HCT116 (cell line): Measurements from ENCODE around the gene AKAP8.

Experiments used
- EZH2 ChIP-seq: fragments of 200-600 bp; sonication (generic); IDR thresholded peaks from 2 replicates; pipeline ENCODE4 v1.6.1; 2017; ENCODE audit warnings: antibody characterized with exemption, mixed run types
- POLR2A ChIP-seq: IDR thresholded peaks from 2 replicates; pipeline ENCODE4 v1.7.0; 2011; ENCODE audit warnings: borderline replicate concordance; ENCODE audit not compliant: insufficient read depth, insufficient read length; ENCODE audit errors: extremely low read depth
- TCF7L2 ChIP-seq: IDR thresholded peaks from 2 replicates; pipeline ENCODE4 v1.7.0; 2011; ENCODE audit warnings: borderline replicate concordance, inconsistent platforms; ENCODE audit not compliant: insufficient read depth, insufficient read length; ENCODE audit errors: extremely low read depth
- ZBTB33 ChIP-seq: IDR thresholded peaks from 2 replicates; pipeline ENCODE4 v1.6.1; 2011; ENCODE audit warnings: mild to moderate bottlenecking, low read length, moderate library complexity; ENCODE audit not compliant: insufficient replicate concordance; ENCODE audit errors: extremely low read depth
- ZFX ChIP-seq: fragments of 450-650 bp; IDR thresholded peaks from 2 replicates; pipeline ENCODE4 v1.6.1; 2017
- TF ChIP-seq, protein P1 (sequence below), 3 experiments: fragments of 200-600 bp in 1 of 3; sonication (generic) in 1 of 3; IDR thresholded peaks in 2 of 3; conservative IDR thresholded peaks in 1 of 3; 2 replicates each; pipeline ENCODE4 v1.5.1; 2012 to 2017; ENCODE audit warnings: low read depth in 2 of 3, low read length in 2 of 3, antibody characterized with exemption in 1 of 3, borderline replicate concordance in 1 of 3, control low read depth in 1 of 3, mild to moderate bottlenecking in 1 of 3, mixed read lengths in 1 of 3, mixed run types in 1 of 3, moderate library complexity in 1 of 3; ENCODE audit not compliant: insufficient read depth in 1 of 3
- TF ChIP-seq, protein P2 (sequence below): IDR thresholded peaks from 2 replicates; pipeline ENCODE4 v1.6.1; 2012; ENCODE audit warnings: low read depth

DNA sequence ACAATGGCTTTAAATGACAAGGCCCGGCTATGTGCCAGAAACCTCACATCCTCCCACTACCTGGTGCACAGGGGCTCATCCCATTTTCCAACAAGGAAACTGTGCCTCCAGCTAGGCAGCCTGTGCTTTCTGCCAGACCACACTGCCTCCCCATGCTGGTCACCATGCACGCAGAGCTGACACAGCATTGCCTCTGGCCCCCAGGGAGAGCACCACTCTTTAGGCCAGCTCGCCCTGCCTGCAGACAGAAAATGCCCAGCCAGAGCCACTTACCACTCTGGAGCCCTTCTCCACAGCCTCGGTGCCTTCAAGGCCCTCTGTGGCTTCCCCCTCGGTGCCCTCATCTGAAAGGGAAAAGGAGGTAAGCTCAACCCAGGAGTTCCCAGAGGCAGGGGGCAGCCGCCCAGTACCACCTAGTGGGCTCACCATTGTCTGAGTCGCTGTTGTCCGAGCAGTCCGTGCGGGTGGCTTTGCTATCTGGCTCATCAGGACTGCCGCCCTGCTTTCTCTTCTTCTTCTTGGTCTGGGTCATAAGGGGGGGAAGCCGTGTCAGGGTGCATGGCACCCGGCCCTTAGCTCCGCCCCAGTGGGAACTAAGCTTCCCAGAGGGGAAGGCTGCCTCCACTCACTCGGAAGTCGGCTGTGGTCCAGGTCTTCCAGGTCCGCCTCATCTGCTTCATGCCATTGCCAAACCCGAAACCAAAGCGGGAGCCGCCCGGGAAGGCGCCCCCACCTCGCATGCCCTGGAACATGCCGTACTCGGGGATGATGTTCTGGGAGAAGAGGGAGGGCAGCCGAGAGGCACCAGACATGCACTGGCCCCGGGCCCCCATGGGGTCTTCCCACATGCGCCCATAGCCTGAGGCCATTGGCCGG is 21.2 kb upstream of the AKAP8 start:
- TF ChIP-seq, protein P1, sequence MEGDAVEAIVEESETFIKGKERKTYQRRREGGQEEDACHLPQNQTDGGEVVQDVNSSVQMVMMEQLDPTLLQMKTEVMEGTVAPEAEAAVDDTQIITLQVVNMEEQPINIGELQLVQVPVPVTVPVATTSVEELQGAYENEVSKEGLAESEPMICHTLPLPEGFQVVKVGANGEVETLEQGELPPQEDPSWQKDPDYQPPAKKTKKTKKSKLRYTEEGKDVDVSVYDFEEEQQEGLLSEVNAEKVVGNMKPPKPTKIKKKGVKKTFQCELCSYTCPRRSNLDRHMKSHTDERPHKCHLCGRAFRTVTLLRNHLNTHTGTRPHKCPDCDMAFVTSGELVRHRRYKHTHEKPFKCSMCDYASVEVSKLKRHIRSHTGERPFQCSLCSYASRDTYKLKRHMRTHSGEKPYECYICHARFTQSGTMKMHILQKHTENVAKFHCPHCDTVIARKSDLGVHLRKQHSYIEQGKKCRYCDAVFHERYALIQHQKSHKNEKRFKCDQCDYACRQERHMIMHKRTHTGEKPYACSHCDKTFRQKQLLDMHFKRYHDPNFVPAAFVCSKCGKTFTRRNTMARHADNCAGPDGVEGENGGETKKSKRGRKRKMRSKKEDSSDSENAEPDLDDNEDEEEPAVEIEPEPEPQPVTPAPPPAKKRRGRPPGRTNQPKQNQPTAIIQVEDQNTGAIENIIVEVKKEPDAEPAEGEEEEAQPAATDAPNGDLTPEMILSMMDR (IDR thresholded peaks at IDR 0.05 in 2 of 3, conservative IDR thresholded peaks at IDR 0.05 in 1 of 3; ENCODE audit: borderline replicate concordance in 1 of 3, insufficient read depth in 1 of 3, low read depth in 2 of 3, low read length in 2 of 3), result no peak
- TF ChIP-seq, protein P2, sequence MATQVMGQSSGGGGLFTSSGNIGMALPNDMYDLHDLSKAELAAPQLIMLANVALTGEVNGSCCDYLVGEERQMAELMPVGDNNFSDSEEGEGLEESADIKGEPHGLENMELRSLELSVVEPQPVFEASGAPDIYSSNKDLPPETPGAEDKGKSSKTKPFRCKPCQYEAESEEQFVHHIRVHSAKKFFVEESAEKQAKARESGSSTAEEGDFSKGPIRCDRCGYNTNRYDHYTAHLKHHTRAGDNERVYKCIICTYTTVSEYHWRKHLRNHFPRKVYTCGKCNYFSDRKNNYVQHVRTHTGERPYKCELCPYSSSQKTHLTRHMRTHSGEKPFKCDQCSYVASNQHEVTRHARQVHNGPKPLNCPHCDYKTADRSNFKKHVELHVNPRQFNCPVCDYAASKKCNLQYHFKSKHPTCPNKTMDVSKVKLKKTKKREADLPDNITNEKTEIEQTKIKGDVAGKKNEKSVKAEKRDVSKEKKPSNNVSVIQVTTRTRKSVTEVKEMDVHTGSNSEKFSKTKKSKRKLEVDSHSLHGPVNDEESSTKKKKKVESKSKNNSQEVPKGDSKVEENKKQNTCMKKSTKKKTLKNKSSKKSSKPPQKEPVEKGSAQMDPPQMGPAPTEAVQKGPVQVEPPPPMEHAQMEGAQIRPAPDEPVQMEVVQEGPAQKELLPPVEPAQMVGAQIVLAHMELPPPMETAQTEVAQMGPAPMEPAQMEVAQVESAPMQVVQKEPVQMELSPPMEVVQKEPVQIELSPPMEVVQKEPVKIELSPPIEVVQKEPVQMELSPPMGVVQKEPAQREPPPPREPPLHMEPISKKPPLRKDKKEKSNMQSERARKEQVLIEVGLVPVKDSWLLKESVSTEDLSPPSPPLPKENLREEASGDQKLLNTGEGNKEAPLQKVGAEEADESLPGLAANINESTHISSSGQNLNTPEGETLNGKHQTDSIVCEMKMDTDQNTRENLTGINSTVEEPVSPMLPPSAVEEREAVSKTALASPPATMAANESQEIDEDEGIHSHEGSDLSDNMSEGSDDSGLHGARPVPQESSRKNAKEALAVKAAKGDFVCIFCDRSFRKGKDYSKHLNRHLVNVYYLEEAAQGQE, result no peak
- TF ChIP-seq ZBTB33, result no peak
- TF ChIP-seq ZFX, result no peak
- no peak for TF ChIP-seq POLR2A
- no peak for TF ChIP-seq EZH2
- no peak for TF ChIP-seq TCF7L2
